SK-N-SH treated with all-trans-retinoic acid at 6 μM for 48 hours (cell line): ENCODE results near the gene OAS2.

Experiments used
- ATAC-seq: fragments of 200-7000 bp; cut with Tn5 transposase; 3 replicates; pipeline ENCODE4 v1.9.1; 2020; ENCODE audit warnings: mild to moderate bottlenecking, moderate library complexity
- ARNTL ChIP-seq: fragments of 450-650 bp; formaldehyde crosslinking; IDR thresholded peaks from 2 replicates; pipeline ENCODE4 v1.5.0; 2020; ENCODE audit warnings: low read depth, mild to moderate bottlenecking, moderate library complexity, borderline replicate concordance
- CSDC2 ChIP-seq: fragments of 250-450 bp; sonication (Bioruptor Pico); IDR thresholded peaks from 2 replicates; pipeline ENCODE4 v1.5.0; 2020; ENCODE audit warnings: mild to moderate bottlenecking, moderate library complexity
- ESRRG ChIP-seq: fragments of 250-450 bp; sonication (Bioruptor Pico); IDR thresholded peaks from 2 replicates; pipeline ENCODE4 v1.6.1; 2021; ENCODE audit warnings: mild to moderate bottlenecking
- GLIS3 ChIP-seq: fragments of 250-450 bp; sonication (Bioruptor Pico); IDR thresholded peaks from 2 replicates; pipeline ENCODE4 v1.5.0; 2020; ENCODE audit warnings: mild to moderate bottlenecking, moderate library complexity
- ISL1 ChIP-seq: fragments of 250-450 bp; sonication (Bioruptor Pico); IDR thresholded peaks from 2 replicates; pipeline ENCODE4 v2.1.2; 2022; ENCODE audit warnings: mild to moderate bottlenecking, moderate library complexity
- OSR1 ChIP-seq: fragments of 250-450 bp; sonication (Bioruptor Pico); IDR thresholded peaks from 2 replicates; pipeline ENCODE4 v1.8.0; 2022; ENCODE audit warnings: moderate library complexity, mild to moderate bottlenecking, inconsistent platforms
- POU6F1 ChIP-seq: fragments of 250-450 bp; sonication (Bioruptor Pico); IDR thresholded peaks from 2 replicates; pipeline ENCODE4 v1.8.0; 2021; ENCODE audit warnings: low read depth, mild to moderate bottlenecking, moderate library complexity, borderline replicate concordance
- RARB ChIP-seq: fragments of 250-450 bp; sonication (Bioruptor Pico); IDR thresholded peaks from 2 replicates; pipeline ENCODE4 v1.8.0; 2021; ENCODE audit warnings: mild to moderate bottlenecking, moderate library complexity
- SNAI2 ChIP-seq: fragments of 250-450 bp; sonication (Bioruptor Pico); IDR thresholded peaks from 2 replicates; pipeline ENCODE4 v1.5.0; 2020; ENCODE audit warnings: mild to moderate bottlenecking, moderate library complexity
- TCF4 ChIP-seq: fragments of 250-450 bp; sonication (Bioruptor Pico); IDR thresholded peaks from 2 replicates; pipeline ENCODE4 v1.8.0; 2021; ENCODE audit warnings: mild to moderate bottlenecking, moderate library complexity, borderline replicate concordance
- TOX ChIP-seq: fragments of 250-450 bp; sonication (Bioruptor Pico); IDR thresholded peaks from 2 replicates; pipeline ENCODE4 v1.8.0; 2021; ENCODE audit warnings: mild to moderate bottlenecking, moderate library complexity, borderline replicate concordance
- TSHZ2 ChIP-seq: fragments of 250-450 bp; sonication (Bioruptor Pico); IDR thresholded peaks from 2 replicates; pipeline ENCODE4 v1.5.0; 2020; ENCODE audit warnings: mild to moderate bottlenecking, moderate library complexity
- ZC3H10 ChIP-seq: fragments of 250-450 bp; sonication (Bioruptor Pico); IDR thresholded peaks from 2 replicates; pipeline ENCODE4 v1.5.1; 2021; ENCODE audit warnings: mild to moderate bottlenecking, moderate library complexity
- ZFP30 ChIP-seq: fragments of 450-650 bp; formaldehyde crosslinking; IDR thresholded peaks from 2 replicates; pipeline ENCODE4 v1.5.0; 2022; ENCODE audit warnings: mild to moderate bottlenecking, moderate library complexity
- ZNF565 ChIP-seq: fragments of 450-650 bp; formaldehyde crosslinking; conservative IDR thresholded peaks from 2 replicates; pipeline ENCODE4 v1.5.0; 2020; ENCODE audit warnings: low read depth, mild to moderate bottlenecking, moderate library complexity
- ZNF70 ChIP-seq: fragments of 450-650 bp; formaldehyde crosslinking; IDR thresholded peaks from 2 replicates; pipeline ENCODE4 v1.5.0; 2020; ENCODE audit warnings: mild to moderate bottlenecking, moderate library complexity
- ZNF8 ChIP-seq: fragments of 450-650 bp; formaldehyde crosslinking; IDR thresholded peaks from 2 replicates; pipeline ENCODE4 v1.5.0; 2020; ENCODE audit warnings: mild to moderate bottlenecking, moderate library complexity
- TF ChIP-seq, protein P1 (sequence below): fragments of 250-450 bp; sonication (Bioruptor Pico); IDR thresholded peaks from 2 replicates; pipeline ENCODE4 v1.8.0; 2020; ENCODE audit warnings: mild to moderate bottlenecking, moderate library complexity, borderline replicate concordance
- TF ChIP-seq, protein P2 (sequence below): fragments of 250-450 bp; sonication (Bioruptor Pico); IDR thresholded peaks from 2 replicates; pipeline ENCODE4 v1.5.1; 2020; ENCODE audit warnings: low read depth, mild to moderate bottlenecking, moderate library complexity
- TF ChIP-seq, protein P3 (sequence below): fragments of 250-450 bp; sonication (Bioruptor Pico); IDR thresholded peaks from 2 replicates; pipeline ENCODE4 v1.5.1; 2021; ENCODE audit warnings: mild to moderate bottlenecking, moderate library complexity

Gene OAS2

GRCh38 chr12:112973818-112974231, 4.5 kb upstream of the OAS2 start:
- TF ChIP-seq, protein P1, sequence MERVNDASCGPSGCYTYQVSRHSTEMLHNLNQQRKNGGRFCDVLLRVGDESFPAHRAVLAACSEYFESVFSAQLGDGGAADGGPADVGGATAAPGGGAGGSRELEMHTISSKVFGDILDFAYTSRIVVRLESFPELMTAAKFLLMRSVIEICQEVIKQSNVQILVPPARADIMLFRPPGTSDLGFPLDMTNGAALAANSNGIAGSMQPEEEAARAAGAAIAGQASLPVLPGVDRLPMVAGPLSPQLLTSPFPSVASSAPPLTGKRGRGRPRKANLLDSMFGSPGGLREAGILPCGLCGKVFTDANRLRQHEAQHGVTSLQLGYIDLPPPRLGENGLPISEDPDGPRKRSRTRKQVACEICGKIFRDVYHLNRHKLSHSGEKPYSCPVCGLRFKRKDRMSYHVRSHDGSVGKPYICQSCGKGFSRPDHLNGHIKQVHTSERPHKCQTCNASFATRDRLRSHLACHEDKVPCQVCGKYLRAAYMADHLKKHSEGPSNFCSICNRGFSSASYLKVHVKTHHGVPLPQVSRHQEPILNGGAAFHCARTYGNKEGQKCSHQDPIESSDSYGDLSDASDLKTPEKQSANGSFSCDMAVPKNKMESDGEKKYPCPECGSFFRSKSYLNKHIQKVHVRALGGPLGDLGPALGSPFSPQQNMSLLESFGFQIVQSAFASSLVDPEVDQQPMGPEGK (CRISPR knock-in tag): no peak
- TF ChIP-seq ESRRG (CRISPR knock-in tag): no peak
- TF ChIP-seq RARB: no peak
- TF ChIP-seq TSHZ2 (CRISPR knock-in tag): no peak
- no peak for TF ChIP-seq ZFP30 (CRISPR knock-in tag)
- TF ChIP-seq OSR1 (CRISPR knock-in tag): no peak
- TF ChIP-seq TCF4 (CRISPR knock-in tag): no peak
- no peak for TF ChIP-seq ISL1
- no peak for TF ChIP-seq ZNF565
- TF ChIP-seq GLIS3: no peak
- ATAC-seq: no peak; the same call in 2 of the 3 replicates

GRCh38 chr12:112974904-112975303, 3.4 kb upstream of the OAS2 start:
- no peak for TF ChIP-seq GLIS3
- TF ChIP-seq, protein P1 (CRISPR knock-in tag): no peak
- TF ChIP-seq ZC3H10 (CRISPR knock-in tag): no peak
- TF ChIP-seq, protein P2, sequence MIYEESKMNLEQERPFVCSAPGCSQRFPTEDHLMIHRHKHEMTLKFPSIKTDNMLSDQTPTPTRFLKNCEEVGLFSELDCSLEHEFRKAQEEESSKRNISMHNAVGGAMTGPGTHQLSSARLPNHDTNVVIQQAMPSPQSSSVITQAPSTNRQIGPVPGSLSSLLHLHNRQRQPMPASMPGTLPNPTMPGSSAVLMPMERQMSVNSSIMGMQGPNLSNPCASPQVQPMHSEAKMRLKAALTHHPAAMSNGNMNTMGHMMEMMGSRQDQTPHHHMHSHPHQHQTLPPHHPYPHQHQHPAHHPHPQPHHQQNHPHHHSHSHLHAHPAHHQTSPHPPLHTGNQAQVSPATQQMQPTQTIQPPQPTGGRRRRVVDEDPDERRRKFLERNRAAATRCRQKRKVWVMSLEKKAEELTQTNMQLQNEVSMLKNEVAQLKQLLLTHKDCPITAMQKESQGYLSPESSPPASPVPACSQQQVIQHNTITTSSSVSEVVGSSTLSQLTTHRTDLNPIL (CRISPR knock-in tag): no peak
- no peak for TF ChIP-seq SNAI2
- TF ChIP-seq CSDC2 (CRISPR knock-in tag): no peak
- no peak for ATAC-seq

DNA sequence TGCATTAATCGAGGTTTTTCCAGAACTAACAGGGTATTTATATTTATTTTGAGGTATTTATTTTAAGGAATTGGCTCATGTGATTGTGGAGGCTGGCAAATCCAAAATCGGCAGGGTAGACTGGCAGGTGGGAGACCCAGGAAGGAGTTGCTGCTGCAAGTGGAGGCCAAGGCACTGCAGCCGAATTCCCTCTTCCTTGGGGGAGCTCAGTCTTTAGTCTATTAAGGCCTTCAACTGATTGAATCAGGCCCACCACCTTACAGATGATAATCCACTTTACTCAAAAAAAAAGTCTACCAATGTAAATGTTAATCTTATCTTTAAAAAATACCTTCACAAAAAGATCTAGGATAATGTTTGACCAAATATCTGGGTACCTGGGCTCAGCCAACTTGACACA, 1.2 kb upstream of the OAS2 start:
- no peak for TF ChIP-seq ZNF8 (CRISPR knock-in tag)
- TF ChIP-seq ZFP30 (CRISPR knock-in tag): no peak
- TF ChIP-seq, protein P2 (CRISPR knock-in tag): no peak
- TF ChIP-seq, all 23 proteins: peak for 0
- no peak for ATAC-seq

DNA sequence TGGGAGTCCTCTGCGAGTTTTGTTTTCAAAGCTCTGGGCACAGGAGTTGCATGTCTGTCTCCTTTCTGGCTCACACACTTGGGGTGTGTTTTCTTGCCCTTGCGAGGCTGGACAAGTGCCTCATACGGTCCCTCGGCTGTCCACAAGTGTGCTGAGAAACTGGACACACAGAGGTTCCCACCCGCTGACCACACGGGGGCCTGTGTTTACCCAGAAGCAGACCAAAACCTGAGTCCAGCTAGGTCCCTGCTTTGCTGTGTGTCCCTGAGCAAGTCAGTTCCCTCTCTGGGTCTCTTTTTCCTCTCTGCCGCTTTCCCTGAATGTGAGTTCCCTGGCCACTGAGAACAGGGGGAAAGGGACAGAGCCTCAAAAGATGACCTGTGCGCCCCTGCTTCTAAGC, 678 bp upstream of the OAS2 start:
- no peak for ATAC-seq
- TF ChIP-seq, protein P2 (CRISPR knock-in tag): no peak
- TF ChIP-seq POU6F1 (CRISPR knock-in tag) (no peak), ISL1 (no peak), ZFP30 (CRISPR knock-in tag) (no peak), ARNTL (CRISPR knock-in tag) (no peak), ESRRG (CRISPR knock-in tag) (no peak), GLIS3 (no peak), ZNF70 (CRISPR knock-in tag) (no peak), ZC3H10 (CRISPR knock-in tag) (no peak), TOX (CRISPR knock-in tag) (no peak), RARB (no peak)
- TF ChIP-seq, protein P1 (CRISPR knock-in tag): no peak
- TF ChIP-seq, protein P3, sequence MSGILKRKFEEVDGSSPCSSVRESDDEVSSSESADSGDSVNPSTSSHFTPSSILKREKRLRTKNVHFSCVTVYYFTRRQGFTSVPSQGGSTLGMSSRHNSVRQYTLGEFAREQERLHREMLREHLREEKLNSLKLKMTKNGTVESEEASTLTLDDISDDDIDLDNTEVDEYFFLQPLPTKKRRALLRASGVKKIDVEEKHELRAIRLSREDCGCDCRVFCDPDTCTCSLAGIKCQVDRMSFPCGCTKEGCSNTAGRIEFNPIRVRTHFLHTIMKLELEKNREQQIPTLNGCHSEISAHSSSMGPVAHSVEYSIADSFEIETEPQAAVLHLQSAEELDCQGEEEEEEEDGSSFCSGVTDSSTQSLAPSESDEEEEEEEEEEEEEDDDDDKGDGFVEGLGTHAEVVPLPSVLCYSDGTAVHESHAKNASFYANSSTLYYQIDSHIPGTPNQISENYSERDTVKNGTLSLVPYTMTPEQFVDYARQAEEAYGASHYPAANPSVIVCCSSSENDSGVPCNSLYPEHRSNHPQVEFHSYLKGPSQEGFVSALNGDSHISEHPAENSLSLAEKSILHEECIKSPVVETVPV (CRISPR knock-in tag): no peak
